Type B pancreatic cell (in vitro differentiated cells): ENCODE data around the gene DOK6. TPM values are rescaled to one million over a fixed set of nuclear protein-coding genes. Genes with fewer than 3 reads are reported as not detected.

Experiments
- DNase-seq: peaks from one replicate; pipeline ENCODE4 v3.0.0; 2021; ENCODE audit warnings: mixed read lengths; ENCODE audit not compliant: unreplicated experiment; ENCODE audit errors: extremely low spot score
- H3K27ac Mint-ChIP-seq: 2 replicates; pipeline ENCODE4 v1.8.0; 2021; ENCODE audit warnings: mild to moderate bottlenecking, mixed read lengths
- H3K27me3 Mint-ChIP-seq: 2 replicates; pipeline ENCODE4 v1.8.0; 2021; ENCODE audit warnings: mixed read lengths
- H3K36me3 Mint-ChIP-seq: 2 replicates; pipeline ENCODE4 v1.8.0; 2021; ENCODE audit warnings: mixed read lengths
- H3K4me1 Mint-ChIP-seq: one replicate; pipeline ENCODE4 v1.8.0; 2021; ENCODE audit warnings: mixed read lengths; ENCODE audit not compliant: unreplicated experiment
- H3K4me3 Mint-ChIP-seq: 2 replicates; pipeline ENCODE4 v1.8.0; 2021; ENCODE audit warnings: mild to moderate bottlenecking, mixed read lengths
- H3K9me3 Mint-ChIP-seq: 2 replicates; pipeline ENCODE4 v1.8.0; 2021; ENCODE audit warnings: mixed read lengths
- CTCF ChIP-seq: fragments of 200-600 bp; sonication (generic); conservative IDR thresholded peaks from 2 replicates; pipeline ENCODE4 v1.5.0; 2021; ENCODE audit warnings: antibody characterized with exemption, mild to moderate bottlenecking
- total RNA-seq: library from RNA; stranded (reverse); gene quantifications from 2 replicates; pipeline ENCODE4 v1.2.1, GENCODE V29; 2021; ENCODE audit warnings: low replicate concordance

The DOK6 gene
- total RNA-seq, 1 donor from 2014 or later, result 7.3 TPM

DNA sequence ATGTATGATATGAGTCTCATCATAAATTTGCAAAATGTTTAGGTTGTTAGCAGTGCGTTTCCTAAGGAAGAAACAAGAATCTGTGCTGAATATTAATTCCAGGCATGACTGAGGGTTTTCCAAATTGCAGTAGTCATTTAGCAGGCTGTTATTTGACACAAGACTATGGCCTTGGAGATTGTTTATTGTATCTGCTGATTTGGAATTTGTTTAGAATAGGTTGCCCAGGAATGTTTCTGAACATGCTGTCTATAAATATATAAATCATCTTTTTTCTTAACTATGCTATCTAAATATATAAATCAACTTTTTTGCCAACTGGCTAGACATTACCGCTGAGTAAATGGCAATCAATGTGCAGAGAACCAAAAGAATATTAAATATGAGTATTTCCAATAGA, 90.9 kb downstream of the DOK6 start:
- no peaks in the 10 kb centered on the region for H3K36me3 Mint-ChIP-seq
- no peaks in the 10 kb centered on the region for H3K27me3 Mint-ChIP-seq
- H3K27ac Mint-ChIP-seq, result no peak overlapping the region
- no peaks in the 10 kb centered on the region for H3K4me1 Mint-ChIP-seq
- no peak for DNase-seq
- no peak for TF ChIP-seq CTCF
- no peaks in the 10 kb centered on the region for H3K9me3 Mint-ChIP-seq
- H3K4me3 Mint-ChIP-seq, result no peak overlapping the region

- Mint-ChIP-seq H3K4me3 (no peak overlapping the region), H3K27ac (no peak overlapping the region), H3K9me3 (no peaks in the 10 kb centered on the region), H3K27me3 (no peaks in the 10 kb centered on the region), H3K36me3 (no peaks in the 10 kb centered on the region), H3K4me1 (no peaks in the 10 kb centered on the region)
- no peak for TF ChIP-seq CTCF
- DNase-seq, result no peak
Observed at GRCh38 chr18:69492861-69493260, 92.2 kb downstream of the DOK6 start.

DNA sequence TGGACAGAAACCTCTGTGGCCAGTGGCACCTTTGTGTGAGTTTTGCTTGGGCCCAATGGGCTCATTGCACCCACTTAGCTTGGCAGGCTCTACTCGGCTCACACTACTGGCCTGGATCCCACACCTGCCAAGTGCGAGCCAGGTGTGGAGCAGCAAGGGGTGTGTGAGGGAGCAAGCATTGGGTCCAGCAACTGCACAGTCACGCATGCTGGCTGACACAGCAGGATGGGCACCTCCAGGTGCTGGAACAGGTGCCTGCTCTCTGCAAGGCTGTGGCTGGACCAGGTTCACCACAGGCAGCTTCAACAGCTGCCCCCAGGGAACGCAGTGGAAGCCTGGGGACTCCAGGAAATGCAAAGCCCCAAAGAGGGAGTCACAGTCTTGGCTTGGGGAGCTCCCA, 94.2 kb downstream of the DOK6 start:
- H3K27ac Mint-ChIP-seq, result no peak overlapping the region
- H3K36me3 Mint-ChIP-seq, result no peaks in the 10 kb centered on the region
- no peaks in the 10 kb centered on the region for H3K9me3 Mint-ChIP-seq
- DNase-seq, result no peak
- H3K27me3 Mint-ChIP-seq, result no peaks in the 10 kb centered on the region
- H3K4me3 Mint-ChIP-seq, result no peak overlapping the region
- no peaks in the 10 kb centered on the region for H3K4me1 Mint-ChIP-seq
- no peak for TF ChIP-seq CTCF

DNA sequence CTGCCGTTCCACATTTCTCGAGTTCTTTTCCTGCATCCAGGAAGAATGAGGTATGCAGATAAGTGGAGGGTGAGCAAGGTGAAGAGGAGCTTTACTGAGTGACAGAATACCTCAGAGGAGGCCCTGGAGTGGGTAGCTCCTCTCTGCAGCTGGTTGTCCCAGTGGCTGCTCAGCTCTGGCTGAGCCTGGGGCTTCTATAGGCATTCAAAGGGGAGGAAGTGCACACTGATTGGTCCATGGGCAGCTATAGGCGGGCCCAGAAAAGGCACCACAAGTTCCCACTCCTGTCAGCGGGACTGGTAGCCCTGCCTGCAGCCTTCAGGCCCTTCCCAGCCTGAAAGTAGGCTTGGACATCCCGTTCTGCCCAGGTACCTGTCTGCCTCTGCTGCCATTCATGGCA, 94.7 kb downstream of the DOK6 start:
- Mint-ChIP-seq H3K4me1 (no peaks in the 10 kb centered on the region), H3K4me3 (no peak overlapping the region), H3K9me3 (no peaks in the 10 kb centered on the region), H3K27ac (no peak overlapping the region), H3K27me3 (no peaks in the 10 kb centered on the region), H3K36me3 (no peaks in the 10 kb centered on the region)
- TF ChIP-seq CTCF, result no peak
- DNase-seq, result no peak

- DNase-seq, result no peak
- Mint-ChIP-seq H3K27ac (no peak overlapping the region), H3K36me3 (no peaks in the 10 kb centered on the region), H3K4me1 (no peaks in the 10 kb centered on the region), H3K4me3 (no peak overlapping the region), H3K27me3 (no peaks in the 10 kb centered on the region), H3K9me3 (no peaks in the 10 kb centered on the region)
- TF ChIP-seq CTCF, result no peak
Observed at GRCh38 chr18:69495841-69496533, 95.3 kb downstream of the DOK6 start.

GRCh38 chr18:69518989-69519388, 118.3 kb downstream of the DOK6 start:
- H3K4me1 Mint-ChIP-seq, result no peaks in the 10 kb centered on the region
- H3K36me3 Mint-ChIP-seq, result no peaks in the 10 kb centered on the region
- no peak overlapping the region for H3K4me3 Mint-ChIP-seq
- H3K27me3 Mint-ChIP-seq, result no peaks in the 10 kb centered on the region
- no peak for TF ChIP-seq CTCF
- no peak overlapping the region for H3K27ac Mint-ChIP-seq
- H3K9me3 Mint-ChIP-seq, result no peaks in the 10 kb centered on the region
- no peak for DNase-seq
